HTERT RPE-1 (cell line): ENCODE measurements around the gene ZCCHC2.

Source experiments
- in situ Hi-C: fragments of 300-500 bp; cut with MboI; formaldehyde crosslinking; loops from 4 replicates; pipeline ENCODE4 v1.14.3; 2020; ENCODE audit warnings: low sequenced_read_pairs

The ZCCHC2 gene

GRCh38 chr18:62509779-62510178 lies 13.0 kb upstream of the ZCCHC2 start:
- in situ Hi-C loops, result no loop called here

GRCh38 chr18:62510789-62511188 lies 12.0 kb upstream of the ZCCHC2 start:
- in situ Hi-C loops, result no loop called here

- in situ Hi-C loops, result no loop called here
Observed at GRCh38 chr18:62512532-62512931, 10.3 kb upstream of the ZCCHC2 start.

GRCh38 chr18:62512996-62513395 lies 9.8 kb upstream of the ZCCHC2 start:
- in situ Hi-C loops, result no loop called here

GRCh38 chr18:62514570-62514969 lies 8.3 kb upstream of the ZCCHC2 start:
- in situ Hi-C loops, result no loop called here

- in situ Hi-C loops, result no loop called here
Observed at GRCh38 chr18:62516242-62516641, 6.6 kb upstream of the ZCCHC2 start.

GRCh38 chr18:62518460-62519375 lies 4.1 kb upstream of the ZCCHC2 start:
- in situ Hi-C loops, result no loop called here

- in situ Hi-C loops, result no loop called here
Observed at GRCh38 chr18:62519684-62520083, 3.1 kb upstream of the ZCCHC2 start.

- in situ Hi-C loops, result no loop called here
Observed at GRCh38 chr18:62521082-62521481, 1.7 kb upstream of the ZCCHC2 start.

- in situ Hi-C loops, result no loop called here
Observed at GRCh38 chr18:62521593-62521992, 1.2 kb upstream of the ZCCHC2 start.

GRCh38 chr18:62522178-62522503 lies 684 bp upstream of the ZCCHC2 start:
- in situ Hi-C loops, result no loop called here

GRCh38 chr18:62523255-62523588 lies 397 bp downstream of the ZCCHC2 start:
- in situ Hi-C loops, result no loop called here

GRCh38 chr18:62523631-62524439 lies 1.0 kb downstream of the ZCCHC2 start:
- in situ Hi-C loops, result no loop called here

GRCh38 chr18:62524440-62525200 lies 1.8 kb downstream of the ZCCHC2 start:
- in situ Hi-C loops, result no loop called here

GRCh38 chr18:62525608-62526007 lies 2.8 kb downstream of the ZCCHC2 start:
- in situ Hi-C loops, result no loop called here

- in situ Hi-C loops, result no loop called here
Observed at GRCh38 chr18:62526098-62527025, 3.5 kb downstream of the ZCCHC2 start.

GRCh38 chr18:62529597-62529996 lies 6.8 kb downstream of the ZCCHC2 start:
- in situ Hi-C loops, result no loop called here

GRCh38 chr18:62531078-62531477 lies 8.3 kb downstream of the ZCCHC2 start:
- in situ Hi-C loops, result no loop called here

GRCh38 chr18:62531931-62532330 lies 9.1 kb downstream of the ZCCHC2 start:
- in situ Hi-C loops, result no loop called here

GRCh38 chr18:62536005-62536404 lies 13.2 kb downstream of the ZCCHC2 start:
- in situ Hi-C loops, result no loop called here
